GOT3 (cell line): Measurements from ENCODE around the gene CPVL.

ENCODE experiments used
- DNase-seq: peaks from one replicate; lab custom pipeline; 2025; ENCODE audit warnings: mixed read lengths; lab: John Stamatoyannopoulos, UW

The CPVL gene

GRCh38 chr7:29043576-29043975, 102.8 kb downstream of the CPVL start:
- DNase-seq: no peak

- no peak for DNase-seq
Measured at GRCh38 chr7:29042824-29043231, 103.5 kb downstream of the CPVL start.

GRCh38 chr7:29041991-29042390, 104.3 kb downstream of the CPVL start:
- no peak for DNase-seq

GRCh38 chr7:29040579-29040925, 105.8 kb downstream of the CPVL start:
- no peak for DNase-seq

GRCh38 chr7:29039821-29040578, 106.3 kb downstream of the CPVL start:
- DNase-seq: no peak

- DNase-seq: no peak
Measured at GRCh38 chr7:29038463-29038862, 107.9 kb downstream of the CPVL start.

GRCh38 chr7:29035044-29035740, 111.1 kb downstream of the CPVL start:
- DNase-seq: no peak

GRCh38 chr7:29033584-29033983, 112.8 kb downstream of the CPVL start:
- DNase-seq: no peak

- no peak for DNase-seq
Measured at GRCh38 chr7:29032146-29032545, 114.2 kb downstream of the CPVL start.

- DNase-seq: no peak
Measured at GRCh38 chr7:29030781-29031275, 115.5 kb downstream of the CPVL start.

- DNase-seq: no peak
Measured at GRCh38 chr7:29022291-29022988, 123.9 kb downstream of the CPVL start.

- DNase-seq: no peak
Measured at GRCh38 chr7:29019896-29020295, 126.4 kb downstream of the CPVL start.

- DNase-seq: no peak
Measured at GRCh38 chr7:29019387-29019786, 127.0 kb downstream of the CPVL start.

GRCh38 chr7:29017713-29018112, 128.6 kb downstream of the CPVL start:
- DNase-seq: no peak

GRCh38 chr7:29014725-29015124, 131.6 kb downstream of the CPVL start:
- no peak for DNase-seq

- no peak for DNase-seq
Measured at GRCh38 chr7:29013931-29014330, 132.4 kb downstream of the CPVL start.

- DNase-seq: no peak
Measured at GRCh38 chr7:29013082-29013695, 133.1 kb downstream of the CPVL start.

- DNase-seq: no peak
Measured at GRCh38 chr7:29009947-29010346, 136.4 kb downstream of the CPVL start.

GRCh38 chr7:29008590-29008989, 137.7 kb downstream of the CPVL start:
- no peak for DNase-seq

- DNase-seq: no peak
Measured at GRCh38 chr7:29007127-29007526, 139.2 kb downstream of the CPVL start.

GRCh38 chr7:29005829-29006228, 140.5 kb downstream of the CPVL start:
- DNase-seq: no peak

GRCh38 chr7:29005406-29005805, 140.9 kb downstream of the CPVL start:
- no peak for DNase-seq
